ENCODE data around the gene ADGRV1.

Gene ADGRV1

GRCh38 chr5:90689064-90689463 is 130.5 kb downstream of the ADGRV1 start:
- no peak for TF ChIP-seq CTCF (IDR thresholded peaks at IDR 0.05; ENCODE audit: low read depth, low read length, missing control alignments)
- no peak overlapping the region for H3K4me3 ChIP-seq (ENCODE audit: low read depth, low read length)
- DNase-seq (ENCODE audit: low read depth) = no peak

GRCh38 chr5:90690307-90690706 is 131.7 kb downstream of the ADGRV1 start:
- no peak for TF ChIP-seq CTCF (IDR thresholded peaks at IDR 0.05; ENCODE audit: low read depth, low read length, missing control alignments)
- no peak overlapping the region for H3K4me3 ChIP-seq (ENCODE audit: low read depth, low read length)
- DNase-seq (ENCODE audit: low read depth) = no peak

- TF ChIP-seq CTCF (IDR thresholded peaks at IDR 0.05; ENCODE audit: low read depth, low read length, missing control alignments) = no peak
- no peak overlapping the region for H3K4me3 ChIP-seq (ENCODE audit: low read depth, low read length)
- no peak for DNase-seq (ENCODE audit: low read depth)
Observed at GRCh38 chr5:90691533-90691932, 132.9 kb downstream of the ADGRV1 start.

- no peak for TF ChIP-seq CTCF (IDR thresholded peaks at IDR 0.05; ENCODE audit: low read depth, low read length, missing control alignments)
- no peak for DNase-seq (ENCODE audit: low read depth)
Observed at GRCh38 chr5:90696153-90696552, 137.6 kb downstream of the ADGRV1 start.

GRCh38 chr5:90700299-90700698 is 141.7 kb downstream of the ADGRV1 start:
- H3K4me3 ChIP-seq (ENCODE audit: low read depth, low read length) = no peak overlapping the region
- no peak for TF ChIP-seq CTCF (IDR thresholded peaks at IDR 0.05; ENCODE audit: low read depth, low read length, missing control alignments)
- DNase-seq (ENCODE audit: low read depth) = no peak

More at GRCh38 chr5:90696153-90696552, 137.6 kb downstream of the ADGRV1 start:
- H3K4me3 ChIP-seq (ENCODE audit: low read depth, low read length) = no peak overlapping the region

- no peak for DNase-seq (ENCODE audit: low read depth)
- TF ChIP-seq CTCF (IDR thresholded peaks at IDR 0.05; ENCODE audit: low read depth, low read length, missing control alignments) = no peak
- H3K4me3 ChIP-seq (ENCODE audit: low read depth, low read length) = no peak overlapping the region
Observed at GRCh38 chr5:90703932-90704331, 145.3 kb downstream of the ADGRV1 start.

GRCh38 chr5:90707698-90708097 is 149.1 kb downstream of the ADGRV1 start:
- TF ChIP-seq CTCF (IDR thresholded peaks at IDR 0.05; ENCODE audit: low read depth, low read length, missing control alignments) = no peak
- H3K4me3 ChIP-seq (ENCODE audit: low read depth, low read length) = no peak overlapping the region
- DNase-seq (ENCODE audit: low read depth) = no peak

Data from GM12864 (cell line).